GM21528 (cell line): Measurements from ENCODE around the gene SEPHS2.

Experiments
- ATAC-seq: cut with Tn5 transposase; IDR thresholded peaks from one replicate; pipeline ENCODE4 v1.9.1; 2021; ENCODE audit warnings: mild to moderate bottlenecking, moderate library complexity; ENCODE audit not compliant: unreplicated experiment, low FRiP score

The SEPHS2 gene

GRCh38 chr16:30434852-30435251 is 10.8 kb downstream of the SEPHS2 start:
- ATAC-seq = no peak

GRCh38 chr16:30430428-30430970 is 15.2 kb downstream of the SEPHS2 start:
- ATAC-seq = peak; percentile 9

DNA sequence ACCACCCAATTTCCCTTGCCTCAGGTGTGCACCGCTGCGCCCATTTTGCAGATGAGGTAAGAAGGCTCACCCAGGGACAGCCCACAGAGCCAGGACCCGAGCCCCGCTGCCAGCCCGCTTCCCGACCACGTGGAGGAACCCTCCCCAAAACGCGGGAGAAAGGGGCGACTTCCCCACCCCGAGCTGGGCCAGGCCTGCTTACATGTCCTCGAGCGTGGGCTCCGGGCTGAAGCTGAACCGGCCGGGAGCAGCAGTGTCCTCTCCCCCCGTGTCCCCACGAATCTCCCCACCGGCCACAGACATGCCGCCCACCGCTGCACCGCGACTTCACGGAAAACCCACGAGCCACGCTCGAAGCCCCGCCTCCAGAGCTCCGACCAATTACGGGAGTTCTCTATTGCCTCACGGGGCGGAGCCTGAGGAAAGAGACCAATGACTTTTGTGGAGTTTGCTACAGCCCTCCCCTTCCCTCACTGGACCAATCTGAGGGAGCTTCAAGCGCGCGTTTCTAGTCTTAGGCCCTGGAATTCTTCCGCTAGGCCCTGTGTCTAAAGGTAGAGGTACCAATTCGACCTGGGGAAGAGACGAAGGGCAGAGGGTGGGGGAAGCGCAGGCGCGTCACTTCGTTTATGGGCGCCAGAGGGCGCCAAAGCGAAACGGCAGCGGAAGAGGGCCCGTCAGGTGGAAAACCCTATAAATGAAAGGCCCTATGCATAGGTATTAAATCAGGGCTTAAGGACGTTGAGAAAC is 15.8 kb downstream of the SEPHS2 start, which contains the start of gene DCTPP1:
TSS of gene DCTPP1 (minus strand) at position 353 of the 750 bp plus-strand sequence. CDS start at position 303, 50 bp downstream.
- ATAC-seq = peak; percentile 92

DNA sequence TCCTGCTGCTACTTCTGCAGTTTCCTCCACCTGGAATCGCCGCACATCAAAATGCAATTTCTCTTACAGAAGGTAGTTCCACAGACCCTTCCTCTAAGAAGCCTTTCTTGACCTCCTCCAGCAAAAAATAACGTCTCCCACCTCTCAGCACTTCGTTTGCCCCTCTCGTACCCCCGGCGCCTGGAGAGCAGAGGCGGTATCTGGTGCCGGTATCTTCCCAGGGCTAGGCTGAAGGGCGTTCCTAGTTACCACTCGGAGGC is 16.3 kb downstream of the SEPHS2 start:
- ATAC-seq = peak; percentile 16

- ATAC-seq = no peak
Observed at GRCh38 chr16:30428055-30428454, 17.6 kb downstream of the SEPHS2 start.

DNA sequence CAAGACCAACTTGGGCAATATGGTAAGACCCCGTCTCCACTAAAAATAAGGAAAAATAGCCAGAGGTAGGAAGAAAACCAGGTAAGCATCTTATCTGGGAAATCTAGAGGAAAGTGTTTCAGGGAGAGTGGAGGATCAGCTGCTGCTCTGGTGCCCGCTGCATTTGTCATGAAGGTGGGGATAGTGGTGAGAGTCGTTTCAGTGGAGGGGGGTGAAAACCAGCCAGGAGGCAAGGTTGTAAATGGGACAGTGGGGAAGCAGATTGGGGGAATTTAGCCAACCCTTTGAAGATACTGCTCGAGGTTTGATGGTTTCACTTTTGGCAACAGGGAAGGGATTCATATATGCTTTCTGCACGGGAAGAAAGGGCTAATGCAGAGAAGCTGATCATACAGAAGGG is 24.7 kb downstream of the SEPHS2 start:
- ATAC-seq = no peak

DNA sequence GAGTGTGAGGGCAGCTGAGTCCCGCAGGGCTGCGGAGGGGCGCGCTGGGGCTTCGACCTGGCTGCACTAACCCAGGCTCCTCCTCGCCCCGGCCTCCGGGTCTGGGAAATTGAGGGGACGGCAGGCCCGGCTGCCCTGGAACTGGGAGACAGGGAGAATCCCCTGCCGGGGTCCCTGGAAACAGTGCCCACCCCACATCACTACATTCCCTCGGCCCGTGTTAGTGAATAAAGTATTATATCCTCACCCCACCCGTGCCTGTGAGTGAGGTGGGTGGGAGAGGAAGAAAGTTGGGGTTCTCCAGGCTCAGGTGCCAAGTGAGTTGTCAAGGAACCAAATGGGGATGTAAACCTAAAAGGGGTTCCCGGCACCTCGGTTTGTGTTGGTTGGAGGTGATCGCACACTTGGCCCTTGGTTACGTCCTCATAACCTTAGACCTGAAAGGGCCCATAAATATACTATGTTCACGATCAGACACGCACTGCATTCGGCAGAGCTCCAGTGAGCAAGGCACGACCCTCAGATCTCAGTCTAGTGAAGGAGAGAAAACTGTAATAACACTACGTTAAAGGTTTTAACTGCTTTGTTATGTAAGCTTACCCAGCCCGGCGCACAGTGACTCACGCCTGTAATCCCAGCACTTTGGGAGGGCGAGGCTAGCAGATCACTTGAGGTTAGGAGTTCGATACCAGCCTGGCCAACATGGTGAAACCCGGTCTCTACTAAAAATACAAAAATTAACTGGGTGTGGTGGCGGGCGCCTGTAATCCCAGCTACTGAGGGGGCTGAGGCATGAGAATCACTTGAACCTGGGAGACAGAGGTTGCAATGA is 27.1 kb downstream of the SEPHS2 start:
- ATAC-seq = peak; percentile 3

DNA sequence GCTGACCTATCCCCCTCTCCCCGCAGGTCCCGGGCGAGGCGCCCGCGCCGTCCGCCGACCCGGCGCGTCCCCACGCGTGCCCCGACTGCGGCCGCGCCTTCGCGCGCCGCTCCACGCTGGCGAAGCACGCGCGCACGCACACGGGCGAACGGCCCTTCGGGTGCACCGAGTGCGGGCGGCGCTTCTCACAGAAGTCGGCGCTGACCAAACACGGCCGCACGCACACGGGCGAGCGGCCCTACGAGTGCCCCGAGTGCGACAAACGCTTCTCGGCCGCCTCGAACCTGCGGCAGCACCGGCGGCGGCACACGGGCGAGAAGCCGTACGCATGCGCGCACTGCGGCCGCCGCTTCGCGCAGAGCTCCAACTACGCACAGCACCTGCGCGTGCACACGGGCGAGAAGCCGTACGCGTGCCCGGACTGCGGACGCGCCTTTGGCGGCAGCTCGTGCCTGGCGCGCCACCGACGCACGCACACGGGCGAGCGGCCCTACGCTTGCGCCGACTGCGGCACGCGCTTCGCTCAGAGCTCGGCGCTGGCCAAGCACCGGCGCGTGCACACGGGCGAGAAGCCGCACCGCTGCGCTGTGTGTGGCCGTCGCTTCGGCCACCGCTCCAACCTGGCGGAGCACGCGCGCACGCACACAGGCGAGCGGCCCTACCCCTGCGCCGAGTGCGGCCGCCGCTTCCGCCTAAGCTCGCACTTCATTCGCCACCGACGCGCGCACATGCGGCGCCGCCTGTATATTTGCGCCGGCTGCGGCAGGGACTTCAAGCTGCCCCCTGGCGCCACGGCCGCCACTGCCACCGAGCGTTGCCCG is 27.9 kb downstream of the SEPHS2 start:
- peak; percentile 73 for ATAC-seq

DNA sequence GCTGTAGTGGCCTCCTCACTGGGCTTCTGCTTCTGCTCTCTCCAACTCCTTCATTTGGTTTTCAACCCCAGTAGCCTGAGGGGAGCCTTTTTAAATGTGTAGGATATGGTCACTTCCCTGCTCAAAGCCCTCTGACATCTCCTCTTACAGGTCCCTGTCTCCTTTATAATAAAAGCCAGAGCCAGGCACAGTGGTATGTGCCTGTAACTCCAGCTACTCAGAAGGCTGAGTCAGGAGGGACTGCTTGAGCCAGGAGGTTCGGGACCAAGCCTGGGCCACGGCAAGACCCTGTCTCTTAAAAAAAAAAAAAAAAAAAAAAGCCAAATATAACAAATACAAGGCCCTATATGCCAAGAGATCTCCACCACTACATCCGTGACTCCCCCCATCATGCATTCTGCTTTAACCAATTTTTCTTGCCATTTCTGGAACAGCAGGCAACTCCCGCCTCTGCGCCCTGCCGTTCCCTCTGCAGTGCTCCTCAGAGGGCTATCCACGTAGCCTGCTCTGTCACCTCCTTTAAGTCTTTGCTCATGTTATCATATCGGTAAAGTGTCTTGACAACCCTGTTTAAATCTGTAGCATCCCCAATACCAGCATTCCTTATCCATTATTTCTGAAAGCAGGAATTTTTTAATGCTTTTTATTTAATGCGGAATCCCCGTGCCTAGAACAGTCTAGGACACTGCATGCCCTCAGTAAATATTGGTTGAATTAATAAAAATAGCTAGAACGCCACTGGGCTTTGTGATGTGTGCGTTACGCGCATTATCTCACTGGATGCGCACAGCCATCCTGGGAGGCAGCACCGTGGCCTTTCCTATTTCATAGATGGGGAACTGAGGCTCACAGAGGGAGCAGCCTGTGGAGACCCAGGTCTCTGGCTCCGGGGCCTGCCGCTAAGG is 28.8 kb downstream of the SEPHS2 start:
- ATAC-seq = no peak

- no peak for ATAC-seq
Observed at GRCh38 chr16:30416047-30416603, 29.5 kb downstream of the SEPHS2 start.

DNA sequence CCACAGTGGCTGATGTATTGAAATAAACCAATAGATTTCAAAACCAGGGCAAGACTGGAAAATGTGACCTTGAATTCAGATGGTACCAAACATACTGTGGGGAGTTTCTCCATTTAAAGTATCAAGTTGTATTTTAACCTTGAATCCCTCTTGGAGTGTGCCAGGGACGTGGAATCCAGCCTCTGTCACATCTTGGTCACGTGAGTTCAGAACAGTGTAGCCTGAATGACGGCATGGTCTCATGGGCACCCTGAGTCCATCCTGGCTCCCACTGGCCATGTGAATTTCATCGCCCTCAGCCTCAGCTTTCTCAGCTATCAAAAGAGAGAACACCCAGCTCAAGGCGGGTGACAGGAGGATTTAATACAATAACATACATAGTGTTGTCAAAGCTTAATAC is 31.5 kb downstream of the SEPHS2 start:
- ATAC-seq = no peak

DNA sequence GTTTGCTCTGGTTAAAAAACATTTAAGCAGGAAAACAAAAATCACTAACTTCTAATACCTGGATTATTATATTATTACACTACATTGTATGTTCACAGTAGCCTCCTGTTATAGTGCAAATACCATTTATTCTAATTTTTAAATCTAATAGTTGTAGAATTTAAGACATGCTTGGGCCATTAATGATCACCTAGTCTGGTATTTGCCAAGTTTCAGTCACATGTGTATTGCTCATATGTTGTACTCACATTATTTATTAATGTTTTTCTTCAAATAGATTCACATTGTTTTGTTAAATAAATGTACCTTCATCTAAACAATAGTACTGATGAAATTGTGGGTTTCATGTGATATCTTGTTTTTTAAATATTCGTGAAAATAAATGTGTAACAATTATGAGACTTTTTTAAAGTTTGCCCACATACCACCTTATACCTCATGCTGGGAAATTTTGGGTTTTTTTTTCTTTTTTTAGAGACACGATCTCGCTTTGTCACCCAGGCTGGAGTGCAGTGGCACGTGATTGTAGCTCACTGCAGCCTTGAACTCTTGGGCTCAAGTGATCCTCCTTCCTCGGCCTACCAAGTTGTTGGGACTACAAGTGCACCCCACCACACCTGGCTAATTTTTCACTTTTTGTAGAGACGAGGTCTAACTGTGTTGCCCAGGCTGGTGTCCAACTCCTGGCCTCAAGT is 32.4 kb downstream of the SEPHS2 start:
- ATAC-seq = no peak

- ATAC-seq = no peak
Observed at GRCh38 chr16:30409125-30410060, 36.3 kb downstream of the SEPHS2 start.

- ATAC-seq = no peak
Observed at GRCh38 chr16:30407804-30408534, 37.7 kb downstream of the SEPHS2 start.

GRCh38 chr16:30407102-30407803 is 38.4 kb downstream of the SEPHS2 start, which contains the start of gene ZNF771:
ZNF771 (plus strand) TSS chr16:30407606; CDS start chr16:30408054, 448 bp downstream.
- peak; percentile 69 for ATAC-seq

- ATAC-seq = peak; percentile 20
Observed at GRCh38 chr16:30406795-30407101, 38.9 kb downstream of the SEPHS2 start.
